ENCODE results near the gene ADAT2. TPM values are rescaled to one million over a fixed set of nuclear protein-coding genes. Genes with fewer than 3 reads are reported as not detected.

ADAT2 gene
- 2.9 to 4.0 TPM (median 3.3 TPM) in 5 replicates for total RNA-seq (2022; extraction: Qiagen RNA extraction)

GRCh38 chr6:143450453-143451371 is at the start of gene ADAT2, which contains the start of gene PEX3:
Gene ADAT2 (minus strand): TSS chr6:143450695. CDS start chr6:143450658, 37 bp downstream.
Gene PEX3 (plus strand): TSS chr6:143450805. CDS start chr6:143451043, 238 bp downstream.

Other genes starting within 250 kb of the ADAT2 start
- gene PEX3, start 110 bp upstream of the ADAT2 start, total RNA-seq (2022; extraction: Qiagen RNA extraction), result 11.3 to 12.5 TPM (median 12.2 TPM) in 5 replicates
- 53.2 to 59.2 TPM (median 56.4 TPM) in 5 replicates for gene FUCA2, start 61.0 kb upstream of the ADAT2 start, total RNA-seq (2022; extraction: Qiagen RNA extraction)
- gene PHACTR2, start 227.3 kb upstream of the ADAT2 start, total RNA-seq (2022; extraction: Qiagen RNA extraction), result 3.4 to 7.8 TPM (median 5.5 TPM) in 5 replicates

Measured in A549 treated with dexamethasone at 1 μM for 4 hours (cell line).